AG04450 (cell line): Measurements from ENCODE around the gene C15orf39. TPM values are rescaled to one million over a fixed set of nuclear protein-coding genes. Genes with fewer than 3 reads are reported as not detected.

Source experiments
- CTCF ChIA-PET: fragments of 300-600, 350-600 bp; formaldehyde crosslinking; extraction: SDS; loops from one replicate; lab custom pipeline; 2022; ENCODE audit warnings: antibody characterized with exemption, inconsistent platforms; lab: Charles Lee
- POLR2A ChIA-PET: fragments of 350-600 bp; formaldehyde crosslinking; extraction: SDS; loops from one replicate; lab custom pipeline; 2021; ENCODE audit warnings: antibody characterized with exemption, inconsistent platforms; lab: Yijun Ruan, JAX
- DNase-seq: peaks from one replicate; pipeline ENCODE4 v3.0.0-alpha.2; 2011; ENCODE audit warnings: low read depth, low spot score
- H3K27ac ChIP-seq: one replicate; pipeline ENCODE4 v1.5.1; 2012; ENCODE audit warnings: low read depth, low read length, control low read depth
- H3K27me3 ChIP-seq: one replicate; pipeline ENCODE4 v1.6.0; 2012; ENCODE audit warnings: low read length; ENCODE audit not compliant: control insufficient read depth, insufficient read depth
- H3K4me3 ChIP-seq: 2 replicates; pipeline ENCODE4 v1.5.1; 2011; ENCODE audit warnings: mild to moderate bottlenecking, low read depth, low read length, control low read depth
- H3K9me3 ChIP-seq: 2 replicates; pipeline ENCODE4 v1.5.1; 2012; ENCODE audit warnings: low read length; ENCODE audit not compliant: control insufficient read depth, insufficient read depth
- CTCF ChIP-seq: IDR thresholded peaks from 2 replicates; pipeline ENCODE4 v1.5.1; 2011; ENCODE audit warnings: low read depth, low read length, control low read depth, inconsistent platforms
- polyA plus RNA-seq: library from polyadenylated mRNA; depleted of rRNA; stranded (reverse); fragments of >200 nt; gene quantifications from 2 replicates; pipeline ENCODE4 v1.2.3, GENCODE V29; 2011

Gene C15orf39
- polyA plus RNA-seq, 1 experiment: 2.1 TPM

GRCh38 chr15:75191235-75191634 lies 10.4 kb upstream of the C15orf39 start:
- no peak for DNase-seq
- no peak overlapping the region for H3K4me3 ChIP-seq
- no peak for TF ChIP-seq CTCF
- CTCF ChIA-PET: no interaction called here
- peaks cover 16% of the 10 kb centered on the region for H3K9me3 ChIP-seq
- H3K27me3 ChIP-seq: peaks cover 34% of the 10 kb centered on the region
- POLR2A ChIA-PET: no interaction called here
- no peak overlapping the region for H3K27ac ChIP-seq

- Histone ChIP-seq H3K9me3 (peaks cover 16% of the 10 kb centered on the region), H3K27me3 (peaks cover 34% of the 10 kb centered on the region), H3K27ac (no peak overlapping the region), H3K4me3 (no peak overlapping the region)
- CTCF ChIA-PET: interaction anchor here (1.0 kb wide), 1 partner anchor 9 kb away, joined by 5 read pairs; the partner anchor contains the start of gene C15orf39
- no peak for DNase-seq
- no peak for TF ChIP-seq CTCF
- POLR2A ChIA-PET: no interaction called here
These were observed 9.4 kb upstream of the C15orf39 start for GRCh38 chr15:75192307-75192706.

- Histone ChIP-seq H3K27me3 (peaks cover 33% of the 10 kb centered on the region), H3K4me3 (no peak overlapping the region), H3K27ac (no peak overlapping the region), H3K9me3 (peaks cover 16% of the 10 kb centered on the region)
- TF ChIP-seq CTCF: no peak
- no peak for DNase-seq
- CTCF ChIA-PET: no interaction called here
- POLR2A ChIA-PET: no interaction called here
These were observed 8.4 kb upstream of the C15orf39 start for GRCh38 chr15:75193272-75193671.

- Histone ChIP-seq H3K9me3 (peaks cover 16% of the 10 kb centered on the region), H3K4me3 (no peak overlapping the region), H3K27ac (no peak overlapping the region), H3K27me3 (peaks cover 35% of the 10 kb centered on the region)
- DNase-seq: no peak
- no peak for TF ChIP-seq CTCF
- POLR2A ChIA-PET: no interaction called here
- CTCF ChIA-PET: interaction anchor here (0.6 to 1.2 kb wide), 3 partner anchors 10 to 563 kb away, joined by 3 to 4 read pairs (median 3); no protein-coding TSS in a partner anchor
These were observed 7.7 kb upstream of the C15orf39 start for GRCh38 chr15:75193976-75194375.

- ChIA-PET CTCF (interaction anchor here (0.6 to 1.2 kb wide), 3 partner anchors 10 to 563 kb away, joined by 3 to 4 read pairs (median 3); no protein-coding TSS in a partner anchor), POLR2A (no interaction called here)
- TF ChIP-seq CTCF: no peak
- no peak for DNase-seq
- Histone ChIP-seq H3K4me3 (no peak overlapping the region), H3K27ac (no peak overlapping the region), H3K27me3 (peaks cover 40% of the 10 kb centered on the region), H3K9me3 (peaks cover 16% of the 10 kb centered on the region)
These were observed 7.3 kb upstream of the C15orf39 start for GRCh38 chr15:75194397-75194796.
